Measurements from ENCODE around the gene AGTRAP. TPM values are rescaled to one million over a fixed set of nuclear protein-coding genes. Genes with fewer than 3 reads are reported as not detected.

The AGTRAP gene
- total and polyA plus RNA-seq, 3 experiments from 2014 or later, result 9.7 to 103 (median 10.6) TPM

DNA sequence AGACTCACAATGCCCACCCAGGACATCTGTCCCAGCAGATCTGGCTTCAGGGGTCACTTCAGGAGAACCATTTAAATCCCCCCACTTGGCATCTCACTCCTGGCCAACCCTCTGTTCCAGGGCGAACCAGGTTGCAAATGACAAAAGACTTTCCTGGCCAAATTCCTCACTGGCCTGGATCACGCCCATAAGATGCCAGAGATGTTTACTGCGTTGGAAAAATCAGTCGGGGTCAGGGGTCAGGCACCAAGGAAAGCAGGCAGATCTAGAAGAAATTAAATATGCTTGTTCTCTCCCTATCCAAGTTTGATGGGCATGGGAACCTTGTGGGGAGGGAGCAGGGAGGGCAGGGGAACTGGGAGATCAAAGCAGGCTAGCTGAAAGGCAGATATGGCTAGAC lies 14.6 kb upstream of the AGTRAP start:
- ChIA-PET POLR2A (no interaction called here), CTCF (interaction anchor here (1.5 to 12.3 kb wide), 5 partner anchors 17 to 77 kb away, joined by 3 to 152 read pairs (median 17); partner anchors contain the start of genes FBXO2, FBXO44, FBXO6 and MAD2L2)
- no peaks in the 10 kb centered on the region for H3K36me3 ChIP-seq (ENCODE audit: insufficient read depth, low read length)

DNA sequence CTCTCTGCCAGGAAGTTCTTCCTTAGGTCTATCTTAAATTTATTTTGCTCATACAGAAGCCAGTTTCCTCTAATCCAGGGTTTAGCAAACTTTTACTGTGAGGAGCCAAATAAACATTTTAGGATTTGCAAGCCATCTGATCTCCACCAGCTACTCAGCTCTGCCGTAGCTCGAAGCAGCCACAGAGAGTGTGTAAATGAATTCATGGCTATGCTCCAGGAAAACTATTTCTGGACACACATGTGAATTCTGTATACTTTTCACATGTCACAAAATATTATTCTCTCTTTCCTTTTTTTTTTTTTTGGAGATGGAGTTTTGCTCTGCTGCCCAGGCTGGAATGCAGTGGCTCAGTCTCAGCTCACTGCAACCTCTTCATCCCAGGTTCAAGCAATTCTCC lies 13.4 kb upstream of the AGTRAP start:
- Mint-ChIP-seq H3K27ac (no peak overlapping the region), H3K27me3 (no peaks in the 10 kb centered on the region), H3K9me3 (no peaks in the 10 kb centered on the region), H3K4me3 (no peak overlapping the region), H3K4me1 (peaks cover 12 to 22% (median 16%) of the 10 kb centered on the region in 3 donors), H3K36me3 (no peaks in the 10 kb centered on the region)
- Histone ChIP-seq H3K36me3 (ENCODE audit: insufficient read depth, low read length) (no peaks in the 10 kb centered on the region), H3K27me3 (ENCODE audit: insufficient read depth, low read length, poor library complexity, severe bottlenecking) (no peaks in the 10 kb centered on the region), H3K4me3 (ENCODE audit: low read length) (no peak overlapping the region), H3K9me3 (ENCODE audit: low read length) (no peaks in the 10 kb centered on the region), H3K27ac (ENCODE audit: low read depth, low read length) (no peak overlapping the region), H3K4me1 (ENCODE audit: insufficient read depth, low read length) (peaks cover 20% of the 10 kb centered on the region)
- CTCF ChIA-PET, result interaction anchor here (1.0 to 12.3 kb wide), 5 partner anchors 12 to 79 kb away, joined by 3 to 152 read pairs (median 3); partner anchors contain the start of genes FBXO2, FBXO44 and FBXO6
- no peak for DNase-seq
- POLR2A ChIA-PET, result no interaction called here

More for the DNA sequence above, 14.6 kb upstream of the AGTRAP start:
- Mint-ChIP-seq H3K4me3 (no peak overlapping the region), H3K4me1 (peaks cover 12 to 22% (median 16%) of the 10 kb centered on the region in 3 donors), H3K36me3 (no peaks in the 10 kb centered on the region), H3K27ac (no peak overlapping the region), H3K27me3 (no peaks in the 10 kb centered on the region), H3K9me3 (no peaks in the 10 kb centered on the region)
- Histone ChIP-seq H3K27me3 (ENCODE audit: insufficient read depth, low read length, poor library complexity, severe bottlenecking) (no peaks in the 10 kb centered on the region), H3K4me1 (ENCODE audit: insufficient read depth, low read length) (peaks cover 20% of the 10 kb centered on the region), H3K9me3 (ENCODE audit: low read length) (no peaks in the 10 kb centered on the region), H3K4me3 (ENCODE audit: low read length) (no peak overlapping the region), H3K27ac (ENCODE audit: low read depth, low read length) (no peak overlapping the region)
- DNase-seq, result no peak

DNA sequence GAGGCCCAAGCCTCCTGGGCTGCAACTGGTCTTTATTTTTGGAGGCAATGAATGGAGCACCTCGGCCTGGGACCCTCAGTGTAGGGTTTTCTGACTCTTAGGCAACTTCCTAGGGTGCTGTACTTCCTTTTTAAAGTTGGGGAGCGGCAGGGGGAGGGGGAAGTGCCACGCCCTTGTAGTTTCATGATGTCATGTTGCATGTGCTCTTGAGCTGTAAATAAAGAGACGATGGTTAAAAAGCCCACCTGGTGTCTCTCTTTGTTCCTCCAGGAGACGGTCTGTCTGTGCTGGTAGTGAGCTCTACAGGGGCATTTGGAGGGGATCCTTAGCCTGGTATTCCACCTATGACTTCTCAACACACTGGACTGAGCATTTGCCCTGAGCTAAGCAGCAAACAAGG lies 10.3 kb upstream of the AGTRAP start:
- H3K9me3 Mint-ChIP-seq, result no peaks in the 10 kb centered on the region
- no peak for DNase-seq
- H3K4me3 Mint-ChIP-seq, result peak overlapping the region in 1 of 7 donors; percentile 27
- H3K27ac Mint-ChIP-seq, result peak overlapping the region in 1 of 8 donors; percentile 27
- Histone ChIP-seq H3K36me3 (ENCODE audit: insufficient read depth, low read length) (no peaks in the 10 kb centered on the region), H3K4me1 (ENCODE audit: insufficient read depth, low read length) (peaks cover 30% of the 10 kb centered on the region), H3K4me3 (ENCODE audit: low read length) (no peak overlapping the region), H3K9me3 (ENCODE audit: low read length) (no peaks in the 10 kb centered on the region), H3K27ac (ENCODE audit: low read depth, low read length) (no peak overlapping the region), H3K27me3 (ENCODE audit: insufficient read depth, low read length, poor library complexity, severe bottlenecking) (no peaks in the 10 kb centered on the region)
- POLR2A ChIA-PET, result interaction anchor here (0.7 kb wide), 1 partner anchor 73 kb away, joined by 3 read pairs; no protein-coding TSS in a partner anchor
- H3K36me3 Mint-ChIP-seq, result no peaks in the 10 kb centered on the region
- no peaks in the 10 kb centered on the region for H3K27me3 Mint-ChIP-seq
- CTCF ChIA-PET, result interaction anchor here (0.5 to 12.3 kb wide), 5 partner anchors 52 to 1349 kb away, joined by 3 to 152 read pairs (median 3); partner anchors contain the start of genes FBXO2, FBXO44 and FBXO6
- peaks cover 17 to 27% (median 19%) of the 10 kb centered on the region in 3 donors for H3K4me1 Mint-ChIP-seq

DNA sequence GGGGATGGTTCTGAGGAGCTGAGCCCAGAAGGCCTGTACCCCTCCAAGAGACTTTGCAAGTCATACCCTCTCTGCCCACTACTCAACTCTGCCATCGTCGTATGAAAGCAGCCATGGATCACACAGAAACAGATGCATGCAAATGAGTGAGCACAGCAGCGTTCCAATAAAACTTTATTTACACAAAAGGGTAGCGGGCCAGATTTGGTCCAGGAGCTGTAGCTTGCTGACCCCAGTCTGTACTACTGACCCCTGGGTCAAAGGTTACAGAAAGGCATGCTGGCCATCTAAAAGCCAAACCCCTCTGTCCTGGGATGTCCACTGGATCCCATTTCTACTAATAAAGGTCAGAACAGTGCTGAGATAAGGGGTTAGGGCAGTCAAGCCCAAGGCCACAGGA lies 8.8 kb upstream of the AGTRAP start:
- ChIA-PET CTCF (interaction anchor here (12.3 kb wide), 1 partner anchor 75 kb away, joined by 152 read pairs; the partner anchor contains the start of genes FBXO2 and FBXO44), POLR2A (no interaction called here)
- Histone ChIP-seq H3K27ac (ENCODE audit: low read depth, low read length) (no peak overlapping the region), H3K4me1 (ENCODE audit: insufficient read depth, low read length) (peaks cover 45% of the 10 kb centered on the region), H3K4me3 (ENCODE audit: low read length) (no peak overlapping the region), H3K36me3 (ENCODE audit: insufficient read depth, low read length) (no peaks in the 10 kb centered on the region), H3K9me3 (ENCODE audit: low read length) (no peaks in the 10 kb centered on the region), H3K27me3 (ENCODE audit: insufficient read depth, low read length, poor library complexity, severe bottlenecking) (no peaks in the 10 kb centered on the region)
- H3K4me3 Mint-ChIP-seq, result no peak overlapping the region
- no peak overlapping the region for H3K27ac Mint-ChIP-seq
- H3K36me3 Mint-ChIP-seq, result no peaks in the 10 kb centered on the region
- no peaks in the 10 kb centered on the region for H3K27me3 Mint-ChIP-seq
- no peak for DNase-seq
- no peaks in the 10 kb centered on the region for H3K9me3 Mint-ChIP-seq
- H3K4me1 Mint-ChIP-seq, result peaks cover 30 to 42% (median 30%) of the 10 kb centered on the region in 3 donors

DNA sequence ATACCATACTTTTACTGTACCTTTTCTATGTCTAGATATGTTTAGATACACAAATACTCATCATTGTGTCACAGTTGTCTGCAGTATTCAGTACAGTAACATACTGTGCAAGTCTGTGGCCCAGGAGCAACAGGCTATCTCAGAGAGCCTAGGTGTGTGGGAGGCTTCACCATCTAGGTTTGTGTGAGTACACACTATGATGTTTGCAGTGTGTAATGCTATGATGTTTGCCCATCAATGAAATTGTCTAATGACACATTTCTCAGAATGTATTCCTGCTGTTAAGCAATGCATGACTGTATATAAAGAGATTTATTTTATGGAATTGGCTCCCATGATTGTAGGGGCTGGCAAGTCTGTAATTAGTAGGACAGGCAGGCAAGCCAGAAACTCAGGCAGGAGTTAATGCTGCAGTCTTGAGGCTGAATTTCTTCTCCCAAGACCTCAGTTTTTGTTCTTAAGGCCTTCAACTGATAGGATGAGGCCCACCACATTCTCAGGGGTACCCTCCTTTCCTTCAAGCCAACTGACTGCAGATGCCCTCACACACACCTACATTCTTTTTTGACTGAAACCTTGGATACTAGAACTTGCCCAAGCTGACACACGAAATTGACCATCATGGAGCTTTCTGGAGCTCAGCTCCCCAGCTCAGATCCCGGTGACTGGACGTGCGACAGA lies 7.7 kb upstream of the AGTRAP start:
- H3K4me1 ChIP-seq (ENCODE audit: insufficient read depth, low read length), result peaks cover 50% of the 10 kb centered on the region
- no peaks in the 10 kb centered on the region for H3K27me3 ChIP-seq (ENCODE audit: insufficient read depth, low read length, poor library complexity, severe bottlenecking)
- H3K4me3 ChIP-seq (ENCODE audit: low read length), result no peak overlapping the region
- DNase-seq, result no peak
- POLR2A ChIA-PET, result no interaction called here
- Mint-ChIP-seq H3K27ac (no peak overlapping the region), H3K4me3 (no peak overlapping the region), H3K9me3 (no peaks in the 10 kb centered on the region), H3K27me3 (no peaks in the 10 kb centered on the region), H3K36me3 (no peaks in the 10 kb centered on the region), H3K4me1 (peaks cover 31 to 49% (median 31%) of the 10 kb centered on the region in 3 donors)
- H3K9me3 ChIP-seq (ENCODE audit: low read length), result no peaks in the 10 kb centered on the region
- CTCF ChIA-PET, result interaction anchor here (1.0 to 1.8 kb wide), 2 partner anchors 9 to 78 kb away, joined by 4 to 7 read pairs; no protein-coding TSS in a partner anchor
- no peak overlapping the region for H3K27ac ChIP-seq (ENCODE audit: low read depth, low read length)
- no peaks in the 10 kb centered on the region for H3K36me3 ChIP-seq (ENCODE audit: insufficient read depth, low read length)

DNA sequence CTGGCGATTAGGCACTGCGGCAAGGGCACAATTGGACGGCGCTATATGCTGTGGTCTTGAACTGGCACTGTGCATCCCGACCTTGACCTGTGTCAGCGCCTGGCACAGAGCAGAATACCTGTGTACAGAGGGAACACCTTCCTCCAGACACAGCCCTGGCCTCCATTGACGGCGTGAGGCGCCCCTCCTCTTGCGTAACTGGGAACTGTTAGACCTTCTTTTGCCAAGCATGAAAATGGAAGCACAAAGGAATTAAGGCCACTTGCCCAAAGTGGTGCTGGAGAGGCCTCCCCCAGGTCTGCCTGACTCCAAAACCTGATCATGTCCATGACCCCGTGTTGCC lies 6.8 kb upstream of the AGTRAP start:
- Mint-ChIP-seq H3K4me1 (peaks cover 31 to 50% (median 31%) of the 10 kb centered on the region in 3 donors), H3K4me3 (peak overlapping the region in 2 of 7 donors; percentile 4 to 72), H3K9me3 (no peaks in the 10 kb centered on the region), H3K27ac (peak overlapping the region in 1 of 8 donors; percentile 52), H3K27me3 (no peaks in the 10 kb centered on the region), H3K36me3 (no peaks in the 10 kb centered on the region)
- no peaks in the 10 kb centered on the region for H3K36me3 ChIP-seq (ENCODE audit: insufficient read depth, low read length)
- H3K4me1 ChIP-seq (ENCODE audit: insufficient read depth, low read length), result peaks cover 50% of the 10 kb centered on the region
- POLR2A ChIA-PET, result interaction anchor here (1.9 kb wide), 1 partner anchor 10 kb away, joined by 9 read pairs; no protein-coding TSS in a partner anchor
- H3K9me3 ChIP-seq (ENCODE audit: low read length), result no peaks in the 10 kb centered on the region
- no peak for DNase-seq
- H3K27me3 ChIP-seq (ENCODE audit: insufficient read depth, low read length, poor library complexity, severe bottlenecking), result no peaks in the 10 kb centered on the region
- peak overlapping the region; percentile 33 for H3K27ac ChIP-seq (ENCODE audit: low read depth, low read length)
- H3K4me3 ChIP-seq (ENCODE audit: low read length), result no peak overlapping the region
- CTCF ChIA-PET, result interaction anchor here (1.0 to 1.8 kb wide), 2 partner anchors 9 to 79 kb away, joined by 4 to 7 read pairs; no protein-coding TSS in a partner anchor

DNA sequence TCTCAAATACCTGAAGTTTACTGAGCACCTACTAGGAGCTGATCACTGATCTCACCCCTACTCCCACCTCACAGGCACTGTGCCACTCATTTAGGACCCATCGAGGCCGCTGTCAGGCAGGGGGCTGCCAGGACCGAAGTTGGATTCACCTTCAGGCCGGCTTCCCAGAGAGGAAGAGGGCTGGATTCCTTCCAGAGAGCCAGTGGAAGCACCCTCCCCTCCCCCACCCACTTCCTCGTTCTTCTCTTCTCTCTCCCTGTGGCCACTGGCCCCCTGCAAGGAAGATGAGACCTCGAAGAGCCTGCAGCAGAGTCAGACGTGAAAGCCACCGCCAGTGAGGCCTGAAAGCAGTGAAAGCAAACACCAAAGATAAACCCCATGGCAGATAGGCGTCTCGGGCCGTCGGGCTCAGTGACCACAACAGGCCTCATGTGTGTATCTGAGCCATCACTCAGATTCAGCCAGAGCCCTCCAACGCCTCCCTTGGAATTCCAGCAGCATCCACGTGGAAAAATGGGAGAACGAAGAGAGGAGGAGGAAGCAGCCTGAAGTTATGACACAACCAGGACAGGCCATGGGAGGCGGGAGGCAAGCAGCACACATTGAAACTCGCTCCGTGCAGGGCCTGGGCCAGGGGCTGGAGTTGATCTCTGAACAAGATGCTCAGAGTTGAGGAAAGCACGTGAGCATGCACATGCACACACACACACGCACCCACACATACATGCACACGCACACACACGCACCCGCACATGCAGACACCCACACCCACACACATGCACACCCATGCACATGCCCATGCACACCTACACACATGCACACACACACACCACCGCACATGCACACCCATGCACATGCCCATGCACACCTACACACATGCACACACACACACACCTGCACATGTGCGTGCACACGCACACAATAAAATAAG lies 6.2 kb upstream of the AGTRAP start:
- H3K27me3 ChIP-seq (ENCODE audit: insufficient read depth, low read length, poor library complexity, severe bottlenecking), result no peaks in the 10 kb centered on the region
- H3K4me1 ChIP-seq (ENCODE audit: insufficient read depth, low read length), result peaks cover 50% of the 10 kb centered on the region
- peak overlapping the region; percentile 45 for H3K4me3 ChIP-seq (ENCODE audit: low read length)
- peak overlapping the region; percentile 33 for H3K27ac ChIP-seq (ENCODE audit: low read depth, low read length)
- no peaks in the 10 kb centered on the region for H3K27me3 Mint-ChIP-seq
- H3K36me3 ChIP-seq (ENCODE audit: insufficient read depth, low read length), result no peaks in the 10 kb centered on the region
- peak in 1 of 5 donors; percentile 17 for DNase-seq
- no peaks in the 10 kb centered on the region for H3K9me3 Mint-ChIP-seq
- H3K4me1 Mint-ChIP-seq, result peaks cover 31 to 50% (median 31%) of the 10 kb centered on the region in 3 donors
- ChIA-PET POLR2A (interaction anchor here (0.6 to 1.9 kb wide), 5 partner anchors 10 to 467 kb away, joined by 3 to 9 read pairs (median 3); partner anchors contain the start of gene MTOR), CTCF (interaction anchor here (0.9 to 1.8 kb wide), 5 partner anchors 10 to 488 kb away, joined by 3 to 7 read pairs (median 5); partner anchors contain the start of gene FBXO6)
- no peaks in the 10 kb centered on the region for H3K36me3 Mint-ChIP-seq
- peak overlapping the region; percentile 63 to 94 (median 81) for H3K4me3 Mint-ChIP-seq
- H3K9me3 ChIP-seq (ENCODE audit: low read length), result no peaks in the 10 kb centered on the region
- H3K27ac Mint-ChIP-seq, result peak overlapping the region; percentile 46 to 93 (median 86)
